Activated CD8-positive, alpha-beta memory T cell treated with anti-CD3 and anti-CD28 coated beads, Interleukin-2, amount 50 U/mL, for 1 hour (primary cell): ENCODE data around the gene CLEC10A.

Experiments used
- DNase-seq: peaks from one replicate; pipeline ENCODE4 v3.0.0-alpha.2; 2020; ENCODE audit errors: extremely low read depth

CLEC10A gene

DNA sequence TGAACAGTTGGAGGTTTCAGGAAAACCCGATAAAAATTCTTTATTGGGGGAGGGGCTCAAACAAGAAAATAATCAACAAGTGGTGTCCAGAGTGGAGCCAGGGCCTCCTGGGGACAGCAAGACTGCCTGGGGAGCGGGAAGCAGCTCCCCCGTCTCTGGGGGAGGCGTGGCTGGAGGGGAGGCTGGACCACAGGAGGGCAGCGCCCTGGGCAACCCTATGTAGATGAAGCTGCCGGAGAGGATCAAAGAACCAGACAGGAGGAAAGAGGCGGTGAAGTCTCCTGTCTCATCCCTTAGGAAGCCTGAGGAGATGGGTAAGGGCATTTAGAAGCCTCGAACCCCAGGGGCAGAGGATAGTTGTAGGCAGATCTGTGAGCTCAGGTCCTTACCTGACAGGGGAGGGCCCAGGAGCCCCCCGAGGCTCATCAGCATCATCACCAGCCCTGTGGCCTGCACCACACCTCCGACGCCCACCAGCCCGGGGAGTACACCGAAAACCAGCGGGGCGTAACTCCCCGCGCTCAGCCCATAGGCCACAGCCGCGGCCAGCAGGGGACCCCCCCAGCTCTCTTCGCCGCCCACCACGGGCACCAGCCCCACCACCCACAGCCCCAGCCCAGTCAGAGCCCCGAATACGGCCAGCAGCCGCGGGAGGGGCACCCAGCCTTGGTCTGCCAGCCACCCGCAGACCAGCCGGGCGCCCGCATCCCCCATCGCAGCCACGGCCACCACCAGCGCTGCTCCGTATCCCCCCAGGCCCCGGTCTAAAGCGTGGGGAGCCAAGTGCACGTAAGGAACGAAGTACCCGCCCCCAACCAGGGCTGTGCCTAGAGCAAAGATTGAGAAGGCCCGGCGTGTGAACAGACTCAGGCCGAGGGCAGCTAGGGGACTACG lies 38.2 kb downstream of the CLEC10A start:
- no peak for DNase-seq

DNA sequence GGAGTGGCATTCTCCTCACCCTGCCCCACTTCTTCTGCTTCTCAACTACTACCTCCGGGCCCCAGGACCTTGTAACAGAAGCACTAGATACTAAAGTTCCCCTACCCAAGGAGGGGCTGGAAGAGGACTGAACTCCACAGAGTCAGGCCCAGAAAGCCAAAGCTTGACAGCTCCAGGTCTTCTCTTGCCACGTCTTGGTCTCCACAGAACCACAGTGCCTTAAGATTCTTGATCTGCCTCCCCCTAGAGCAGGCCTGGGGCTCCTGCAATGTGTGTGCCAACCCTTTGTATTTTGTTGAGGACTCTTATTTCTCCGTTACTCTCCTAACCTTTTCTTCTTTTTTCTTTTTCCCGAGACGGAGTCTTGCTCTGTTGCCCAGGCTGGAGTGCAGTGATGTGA lies 40.2 kb downstream of the CLEC10A start:
- DNase-seq, result no peak

DNA sequence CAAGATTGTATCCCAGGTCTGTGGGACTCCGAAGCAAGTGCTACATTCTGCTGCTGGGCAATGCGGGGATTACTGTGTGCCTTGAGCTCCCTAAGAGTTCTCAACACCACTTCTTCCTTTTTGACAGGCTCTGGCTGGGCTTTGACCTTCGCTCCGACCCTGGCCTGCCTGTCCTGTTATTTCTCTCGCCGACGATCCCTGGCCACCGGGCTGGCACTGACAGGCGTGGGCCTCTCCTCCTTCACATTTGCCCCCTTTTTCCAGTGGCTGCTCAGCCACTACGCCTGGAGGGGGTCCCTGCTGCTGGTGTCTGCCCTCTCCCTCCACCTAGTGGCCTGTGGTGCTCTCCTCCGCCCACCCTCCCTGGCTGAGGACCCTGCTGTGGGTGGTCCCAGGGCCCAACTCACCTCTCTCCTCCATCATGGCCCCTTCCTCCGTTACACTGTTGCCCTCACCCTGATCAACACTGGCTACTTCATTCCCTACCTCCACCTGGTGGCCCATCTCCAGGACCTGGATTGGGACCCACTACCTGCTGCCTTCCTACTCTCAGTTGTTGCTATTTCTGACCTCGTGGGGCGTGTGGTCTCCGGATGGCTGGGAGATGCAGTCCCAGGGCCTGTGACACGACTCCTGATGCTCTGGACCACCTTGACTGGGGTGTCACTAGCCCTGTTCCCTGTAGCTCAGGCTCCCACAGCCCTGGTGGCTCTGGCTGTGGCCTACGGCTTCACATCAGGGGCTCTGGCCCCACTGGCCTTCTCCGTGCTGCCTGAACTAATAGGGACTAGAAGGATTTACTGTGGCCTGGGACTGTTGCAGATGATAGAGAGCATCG lies 41.8 kb downstream of the CLEC10A start:
- no peak for DNase-seq

DNA sequence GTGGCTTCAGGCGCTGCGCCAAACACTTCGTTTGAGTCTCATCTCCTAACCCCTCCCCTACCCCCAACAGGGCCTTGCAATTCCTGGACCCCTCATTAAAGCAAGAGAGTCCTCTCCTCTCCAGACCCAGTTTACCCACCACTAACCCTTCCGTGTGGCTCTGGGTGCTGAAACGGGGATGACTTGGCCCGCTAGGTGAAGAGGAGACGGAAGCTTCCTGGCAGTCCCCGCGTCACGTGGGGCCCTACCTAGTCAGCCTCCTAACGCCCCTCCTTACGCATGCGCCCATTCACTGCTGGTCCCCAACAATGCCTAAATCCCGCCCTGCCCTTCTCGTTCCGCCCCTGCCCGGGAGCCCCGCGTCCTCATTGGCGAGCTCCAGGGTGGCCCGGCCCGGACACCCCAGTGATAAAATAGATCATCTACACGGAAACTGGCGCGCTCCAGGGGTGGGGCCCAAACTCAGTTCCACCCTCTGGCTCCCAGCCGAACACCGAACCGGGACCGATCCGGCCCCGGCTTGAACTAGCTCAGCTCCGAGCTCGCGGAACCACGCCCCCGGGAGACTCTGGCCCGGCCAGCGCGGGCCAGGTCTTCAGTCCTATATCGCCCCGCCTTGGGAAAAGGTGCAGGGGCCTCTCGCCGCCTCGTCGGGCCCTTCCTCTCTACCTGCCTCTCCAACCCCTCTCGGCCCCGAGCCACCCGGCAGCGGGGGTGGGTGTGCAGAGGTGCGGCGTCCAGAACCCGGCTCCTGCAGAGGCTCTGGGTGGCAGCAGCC lies 44.3 kb downstream of the CLEC10A start, which contains the start of gene SLC16A13:
SLC16A13 (plus strand) TSS at position 425 of the 778 bp plus-strand sequence. CDS start 368 bp downstream, outside the sequence.
- peak; percentile 98 for DNase-seq

DNA sequence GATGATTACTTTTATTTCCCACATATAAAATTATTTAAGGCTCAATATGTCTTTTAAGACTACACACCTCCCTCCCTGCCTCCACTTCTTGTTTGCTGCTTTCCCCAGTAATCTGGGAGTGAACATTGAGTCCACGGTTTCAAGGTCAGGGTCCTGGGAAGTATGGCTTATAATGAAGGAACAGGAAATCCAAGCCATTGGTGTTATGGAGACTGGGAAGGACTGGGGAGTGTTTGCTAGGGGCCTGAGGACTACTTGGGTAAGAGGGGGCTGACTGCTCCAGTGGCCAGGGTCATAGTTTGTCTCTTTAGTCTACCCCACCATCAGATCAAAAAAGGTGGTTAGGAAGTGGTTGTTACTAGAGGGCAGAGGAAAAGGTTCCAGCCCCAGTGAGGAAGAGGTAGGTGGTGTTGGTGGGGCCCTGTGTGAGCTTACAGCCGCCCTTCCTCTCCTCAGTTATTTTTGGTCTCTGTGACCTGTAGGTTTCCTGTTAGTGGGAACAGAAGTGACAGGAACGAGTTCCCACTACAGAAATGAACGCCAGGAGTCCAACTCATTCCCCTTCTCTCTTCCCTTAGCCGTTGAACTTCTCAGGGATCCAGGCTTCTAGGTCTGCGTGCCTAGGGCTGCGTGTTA lies 45.0 kb downstream of the CLEC10A start:
- DNase-seq, result no peak

DNA sequence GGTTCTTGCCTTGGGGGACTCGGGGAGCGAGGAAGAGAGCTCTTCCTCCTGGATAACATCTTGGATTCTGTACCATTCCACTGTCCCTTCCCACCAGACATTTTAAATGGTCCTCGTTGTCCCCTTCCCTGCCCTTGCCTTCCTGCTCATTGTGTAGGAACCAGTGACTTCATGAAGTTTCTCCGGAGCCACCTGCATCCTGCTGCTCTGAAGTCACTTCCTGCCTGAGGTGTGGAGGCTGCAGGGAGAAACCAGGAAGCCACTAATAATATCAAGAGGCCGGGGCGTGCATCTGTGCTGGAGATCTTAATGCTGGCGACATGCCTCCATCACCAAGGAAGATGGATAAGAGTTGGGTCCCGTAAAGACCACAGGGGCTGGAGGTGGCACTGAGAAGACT lies 50.4 kb downstream of the CLEC10A start:
- DNase-seq, result no peak

DNA sequence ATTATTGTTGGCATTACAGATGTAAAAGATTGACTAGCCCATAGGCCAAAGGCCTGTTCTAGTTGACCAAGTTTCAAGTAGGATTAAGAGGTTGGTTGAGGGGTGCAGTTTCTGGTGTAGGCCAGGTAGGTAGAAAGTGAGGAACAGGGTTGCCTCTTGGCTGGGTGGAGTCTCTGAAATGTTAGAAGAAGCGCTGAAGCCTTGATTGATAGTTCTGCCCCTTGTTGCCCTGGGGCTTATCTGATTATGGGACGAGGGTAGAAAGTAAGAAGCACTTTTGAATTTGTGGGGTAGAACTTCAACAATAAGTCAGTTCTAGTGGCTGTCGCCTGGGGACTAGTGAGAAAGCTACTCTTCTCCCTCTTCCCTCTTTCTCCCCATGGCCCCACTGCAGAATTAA lies 51.0 kb downstream of the CLEC10A start:
- DNase-seq, result no peak

DNA sequence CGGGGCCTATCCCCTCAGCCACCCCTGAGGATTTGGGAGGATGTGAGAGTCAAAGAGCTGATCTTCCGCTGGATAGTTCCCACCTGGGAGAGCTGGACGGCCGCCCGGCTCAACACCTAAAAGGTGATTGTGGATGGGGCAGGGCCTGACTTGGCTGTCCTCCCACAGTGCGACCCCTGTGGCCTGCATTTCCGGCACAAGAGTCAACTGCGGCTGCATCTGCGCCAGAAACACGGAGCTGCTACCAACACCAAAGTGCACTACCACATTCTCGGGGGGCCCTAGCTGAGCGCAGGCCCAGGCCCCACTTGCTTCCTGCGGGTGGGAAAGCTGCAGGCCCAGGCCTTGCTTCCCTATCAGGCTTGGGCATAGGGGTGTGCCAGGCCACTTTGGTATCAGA lies 52.7 kb downstream of the CLEC10A start:
- DNase-seq, result no peak

DNA sequence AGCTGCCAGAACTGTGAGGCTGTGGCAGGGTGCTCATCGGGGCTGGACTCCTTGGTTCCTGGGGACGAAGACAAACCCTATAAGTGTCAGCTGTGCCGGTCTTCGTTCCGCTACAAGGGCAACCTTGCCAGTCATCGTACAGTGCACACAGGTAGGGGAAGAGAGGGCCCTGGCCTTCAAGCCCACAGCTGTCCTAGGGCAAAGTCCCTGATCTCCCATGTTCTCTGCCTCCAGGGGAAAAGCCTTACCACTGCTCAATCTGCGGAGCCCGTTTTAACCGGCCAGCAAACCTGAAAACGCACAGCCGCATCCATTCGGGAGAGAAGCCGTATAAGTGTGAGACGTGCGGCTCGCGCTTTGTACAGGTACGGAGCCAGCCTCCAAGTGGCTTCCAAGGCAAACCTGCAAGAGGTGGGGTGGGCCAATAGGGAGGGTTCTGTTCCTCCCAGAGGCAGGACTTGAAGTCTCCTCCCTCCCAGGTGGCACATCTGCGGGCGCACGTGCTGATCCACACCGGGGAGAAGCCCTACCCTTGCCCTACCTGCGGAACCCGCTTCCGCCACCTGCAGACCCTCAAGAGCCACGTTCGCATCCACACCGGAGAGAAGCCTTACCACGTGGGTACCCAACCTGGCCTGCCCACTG lies 53.5 kb downstream of the CLEC10A start:
- no peak for DNase-seq

DNA sequence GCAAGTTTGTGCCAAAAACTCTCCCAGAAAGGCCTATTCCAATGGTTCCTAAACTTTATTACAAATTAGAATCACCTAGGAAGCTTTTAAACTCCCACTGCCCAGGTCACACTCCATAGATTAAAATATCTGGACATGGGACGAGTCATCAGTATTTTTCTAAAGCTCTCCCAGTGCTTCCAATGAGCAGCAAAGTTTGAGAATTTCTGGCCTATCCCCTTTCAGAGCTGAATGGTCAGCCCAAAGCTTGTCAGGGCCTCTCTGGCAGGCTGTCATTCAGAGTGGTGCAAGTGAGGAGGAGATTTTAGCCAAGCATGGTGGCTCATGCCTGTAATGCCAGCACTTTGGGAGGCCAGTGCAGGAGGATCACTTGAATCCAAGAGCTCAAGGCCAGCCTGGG lies 54.8 kb downstream of the CLEC10A start:
- no peak for DNase-seq
